ENCODE measurements around the gene PDP2.

Gene PDP2

GRCh38 chr16:66880288-66881013, at the start of gene PDP2:
Gene PDP2, plus strand, starts transcription at chr16:66880515. Its CDS starts 3,770 bp downstream, at chr16:66884285.
- TF ChIP-seq CTCF (IDR thresholded peaks at IDR 0.05; ENCODE audit: insufficient read depth, missing control alignments), result no peak
- FAIRE-seq, result no peak
- DNase-seq (ENCODE audit: insufficient read length, low spot score), result no peak

GRCh38 chr16:66832190-66832589, 48.1 kb upstream of the PDP2 start:
- no peak for FAIRE-seq
- DNase-seq (ENCODE audit: insufficient read length, low spot score), result no peak
- no peak for TF ChIP-seq CTCF (IDR thresholded peaks at IDR 0.05; ENCODE audit: insufficient read depth, missing control alignments)

- DNase-seq (ENCODE audit: insufficient read length, low spot score) (no peak), FAIRE-seq (no peak)
- TF ChIP-seq CTCF (IDR thresholded peaks at IDR 0.05; ENCODE audit: insufficient read depth, missing control alignments), result no peak
Observed at GRCh38 chr16:66832661-66833305, 47.5 kb upstream of the PDP2 start.

- DNase-seq (ENCODE audit: insufficient read length, low spot score) (no peak), FAIRE-seq (no peak)
- TF ChIP-seq CTCF (IDR thresholded peaks at IDR 0.05; ENCODE audit: insufficient read depth, missing control alignments), result no peak
Observed at GRCh38 chr16:66834746-66835145, 45.6 kb upstream of the PDP2 start.

- DNase-seq (ENCODE audit: insufficient read length, low spot score) (no peak), FAIRE-seq (no peak)
- no peak for TF ChIP-seq CTCF (IDR thresholded peaks at IDR 0.05; ENCODE audit: insufficient read depth, missing control alignments)
Observed at GRCh38 chr16:66840883-66841282, 39.4 kb upstream of the PDP2 start.

- no peak for DNase-seq (ENCODE audit: insufficient read length, low spot score)
- TF ChIP-seq CTCF (IDR thresholded peaks at IDR 0.05; ENCODE audit: insufficient read depth, missing control alignments), result no peak
- FAIRE-seq, result no peak
Observed at GRCh38 chr16:66841366-66841765, 38.9 kb upstream of the PDP2 start.

GRCh38 chr16:66842765-66843164, 37.5 kb upstream of the PDP2 start:
- TF ChIP-seq CTCF (IDR thresholded peaks at IDR 0.05; ENCODE audit: insufficient read depth, missing control alignments), result no peak
- DNase-seq (ENCODE audit: insufficient read length, low spot score) (no peak), FAIRE-seq (no peak)
